ENCODE results near the gene ATXN7L1. TPM values are rescaled to one million over a fixed set of nuclear protein-coding genes. Genes with fewer than 3 reads are reported as not detected.
A peak's percentile ranks its signal among the peaks of the same experiment; 100 is the strongest.

ATXN7L1 gene
- total and polyA plus RNA-seq, 4 donors, result 4.2 to 22.5 (median 8.5) TPM

GRCh38 chr7:105860793-105861192, 15.6 kb downstream of the ATXN7L1 start:
- no peaks in the 10 kb centered on the region for H3K4me1 ChIP-seq (ENCODE audit: control insufficient read depth in 5 of 5, insufficient read depth in 5 of 5, low read length in 5 of 5)
- DNase-seq (no peak), ATAC-seq (ENCODE audit: insufficient read depth, low FRiP score) (no peak)
- no peak overlapping the region for H3K9ac ChIP-seq (ENCODE audit: insufficient read depth in 1 of 2, low read length in 2 of 2)
- TF ChIP-seq CTCF (IDR thresholded peaks at IDR 0.05; ENCODE audit: control extremely low read depth, extremely low read depth), result no peak
- H3K36me3 ChIP-seq (ENCODE audit: control insufficient read depth in 4 of 4, insufficient read depth in 4 of 4, low read length in 4 of 4), result peaks cover 0 to 2% (median 0%) of the 10 kb centered on the region in 4 donors
- WGBS, 2 donors, result 95 to 96% methylated on average over 8 of the region's 8 CpGs
- no peak overlapping the region for H3K4me3 ChIP-seq
- H3K27ac ChIP-seq (ENCODE audit: low read depth in 1 of 2, low read length in 1 of 2), result no peak overlapping the region
- no peaks in the 10 kb centered on the region for H3K9me3 ChIP-seq (ENCODE audit: control insufficient read depth in 4 of 4, insufficient read depth in 3 of 4, low read length in 3 of 4)
- no peaks in the 10 kb centered on the region for H3K27me3 ChIP-seq (ENCODE audit: control insufficient read depth in 3 of 3, insufficient read depth in 3 of 3, low read length in 2 of 3)

- 71 to 82% methylated on average over 2 of the region's 2 CpGs for WGBS, 2 donors
- Histone ChIP-seq H3K27ac (ENCODE audit: low read depth in 1 of 2, low read length in 1 of 2) (no peak overlapping the region), H3K36me3 (ENCODE audit: control insufficient read depth in 4 of 4, insufficient read depth in 4 of 4, low read length in 4 of 4) (peaks cover 0 to 2% (median 0%) of the 10 kb centered on the region in 4 donors), H3K4me1 (ENCODE audit: control insufficient read depth in 5 of 5, insufficient read depth in 5 of 5, low read length in 5 of 5) (peaks cover 0 to 12% (median 3%) of the 10 kb centered on the region in 5 donors), H3K27me3 (ENCODE audit: control insufficient read depth in 3 of 3, insufficient read depth in 3 of 3, low read length in 2 of 3) (no peaks in the 10 kb centered on the region), H3K4me3 (peak overlapping the region; percentile 12), H3K9ac (ENCODE audit: insufficient read depth in 1 of 2, low read length in 2 of 2) (no peak overlapping the region), H3K9me3 (ENCODE audit: control insufficient read depth in 4 of 4, insufficient read depth in 3 of 4, low read length in 3 of 4) (no peaks in the 10 kb centered on the region)
- TF ChIP-seq CTCF (IDR thresholded peaks at IDR 0.05; ENCODE audit: control extremely low read depth, extremely low read depth), result no peak
- ATAC-seq (ENCODE audit: insufficient read depth, low FRiP score), result no peak
- DNase-seq, result no peak
Measured at GRCh38 chr7:105857009-105857952, 19.1 kb downstream of the ATXN7L1 start.

GRCh38 chr7:105854498-105854897, 21.9 kb downstream of the ATXN7L1 start:
- DNase-seq, result peak; percentile 47 to 83 (median 76)
- Histone ChIP-seq H3K9ac (ENCODE audit: insufficient read depth in 1 of 2, low read length in 2 of 2) (peak overlapping the region in 1 of 2 donors; percentile 27), H3K4me3 (no peak overlapping the region), H3K27ac (ENCODE audit: low read depth in 1 of 2, low read length in 1 of 2) (no peak overlapping the region), H3K27me3 (ENCODE audit: control insufficient read depth in 3 of 3, insufficient read depth in 3 of 3, low read length in 2 of 3) (no peaks in the 10 kb centered on the region), H3K4me1 (ENCODE audit: control insufficient read depth in 5 of 5, insufficient read depth in 5 of 5, low read length in 5 of 5) (peaks cover 0 to 13% (median 11%) of the 10 kb centered on the region in 5 donors), H3K9me3 (ENCODE audit: control insufficient read depth in 4 of 4, insufficient read depth in 3 of 4, low read length in 3 of 4) (no peaks in the 10 kb centered on the region), H3K36me3 (ENCODE audit: control insufficient read depth in 4 of 4, insufficient read depth in 4 of 4, low read length in 4 of 4) (no peaks in the 10 kb centered on the region)
- TF ChIP-seq CTCF (IDR thresholded peaks at IDR 0.05; ENCODE audit: control extremely low read depth, extremely low read depth), result no peak
- no peak for ATAC-seq (ENCODE audit: insufficient read depth, low FRiP score)

All from lung (tissue), 12 donors.